ENCODE measurements around the gene CDA.

DNA sequence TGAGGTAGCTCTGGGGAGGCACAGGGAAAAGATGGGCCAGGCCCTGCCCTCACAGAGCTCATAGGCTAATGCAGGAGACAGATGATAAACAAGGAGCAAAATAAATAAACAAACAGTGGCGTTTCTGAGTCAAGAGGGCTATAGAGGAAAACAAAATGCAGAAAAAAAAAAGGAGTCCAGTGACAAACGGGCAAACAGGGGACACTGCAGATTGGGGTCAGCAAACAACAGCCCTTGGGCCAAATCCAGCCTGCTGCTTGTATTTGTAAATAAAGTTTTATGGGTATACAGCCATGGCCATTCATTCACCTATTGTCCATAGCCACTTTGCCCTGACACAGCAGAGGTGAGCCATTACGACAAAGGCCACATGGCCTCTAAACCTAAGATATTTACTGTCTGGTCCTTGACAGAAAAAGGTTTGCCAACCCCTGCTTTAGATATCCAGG lies 25.3 kb downstream of the CDA start:
- TF ChIP-seq POLR2A (IDR thresholded peaks at IDR 0.05): no peak
- TF ChIP-seq, protein P1, sequence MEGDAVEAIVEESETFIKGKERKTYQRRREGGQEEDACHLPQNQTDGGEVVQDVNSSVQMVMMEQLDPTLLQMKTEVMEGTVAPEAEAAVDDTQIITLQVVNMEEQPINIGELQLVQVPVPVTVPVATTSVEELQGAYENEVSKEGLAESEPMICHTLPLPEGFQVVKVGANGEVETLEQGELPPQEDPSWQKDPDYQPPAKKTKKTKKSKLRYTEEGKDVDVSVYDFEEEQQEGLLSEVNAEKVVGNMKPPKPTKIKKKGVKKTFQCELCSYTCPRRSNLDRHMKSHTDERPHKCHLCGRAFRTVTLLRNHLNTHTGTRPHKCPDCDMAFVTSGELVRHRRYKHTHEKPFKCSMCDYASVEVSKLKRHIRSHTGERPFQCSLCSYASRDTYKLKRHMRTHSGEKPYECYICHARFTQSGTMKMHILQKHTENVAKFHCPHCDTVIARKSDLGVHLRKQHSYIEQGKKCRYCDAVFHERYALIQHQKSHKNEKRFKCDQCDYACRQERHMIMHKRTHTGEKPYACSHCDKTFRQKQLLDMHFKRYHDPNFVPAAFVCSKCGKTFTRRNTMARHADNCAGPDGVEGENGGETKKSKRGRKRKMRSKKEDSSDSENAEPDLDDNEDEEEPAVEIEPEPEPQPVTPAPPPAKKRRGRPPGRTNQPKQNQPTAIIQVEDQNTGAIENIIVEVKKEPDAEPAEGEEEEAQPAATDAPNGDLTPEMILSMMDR (IDR thresholded peaks at IDR 0.05): no peak

All from thyroid gland (tissue), 4 donors.